Measurements from ENCODE around the gene SPRR5.

GRCh38 chr1:152933196-152933595 lies 13.8 kb upstream of the SPRR5 start:
- TF ChIP-seq POLR2AphosphoS5 (IDR thresholded peaks at IDR 0.05; ENCODE audit: low read depth, low read length) (no peak), EZH2 (IDR thresholded peaks at IDR 0.05; ENCODE audit: low read depth, low read length, severe bottlenecking) (no peak), YY1 (IDR thresholded peaks at IDR 0.05; ENCODE audit: low read depth, low read length) (no peak)
- TF ChIP-seq, protein P1, sequence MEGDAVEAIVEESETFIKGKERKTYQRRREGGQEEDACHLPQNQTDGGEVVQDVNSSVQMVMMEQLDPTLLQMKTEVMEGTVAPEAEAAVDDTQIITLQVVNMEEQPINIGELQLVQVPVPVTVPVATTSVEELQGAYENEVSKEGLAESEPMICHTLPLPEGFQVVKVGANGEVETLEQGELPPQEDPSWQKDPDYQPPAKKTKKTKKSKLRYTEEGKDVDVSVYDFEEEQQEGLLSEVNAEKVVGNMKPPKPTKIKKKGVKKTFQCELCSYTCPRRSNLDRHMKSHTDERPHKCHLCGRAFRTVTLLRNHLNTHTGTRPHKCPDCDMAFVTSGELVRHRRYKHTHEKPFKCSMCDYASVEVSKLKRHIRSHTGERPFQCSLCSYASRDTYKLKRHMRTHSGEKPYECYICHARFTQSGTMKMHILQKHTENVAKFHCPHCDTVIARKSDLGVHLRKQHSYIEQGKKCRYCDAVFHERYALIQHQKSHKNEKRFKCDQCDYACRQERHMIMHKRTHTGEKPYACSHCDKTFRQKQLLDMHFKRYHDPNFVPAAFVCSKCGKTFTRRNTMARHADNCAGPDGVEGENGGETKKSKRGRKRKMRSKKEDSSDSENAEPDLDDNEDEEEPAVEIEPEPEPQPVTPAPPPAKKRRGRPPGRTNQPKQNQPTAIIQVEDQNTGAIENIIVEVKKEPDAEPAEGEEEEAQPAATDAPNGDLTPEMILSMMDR (IDR thresholded peaks at IDR 0.05; ENCODE audit: control extremely low read depth in 1 of 3, insufficient read depth in 1 of 3, low read depth in 1 of 3, low read length in 3 of 3): no peak

Measured in H1 (cell line).